KMS-11 (cell line): Measurements from ENCODE around the gene RAB5B.

Experiments
- H2AFZ ChIP-seq: fragments of 200-600 bp; sonication (generic); 2 replicates; pipeline ENCODE4 v1.6.1; 2016; ENCODE audit warnings: antibody characterized with exemption, mixed run types, low read depth
- H3K27ac ChIP-seq: fragments of 200-600 bp; sonication (generic); 2 replicates; pipeline ENCODE4 v1.6.1; 2016; ENCODE audit warnings: mild to moderate bottlenecking, mixed run types
- H3K27me3 ChIP-seq: fragments of 200-600 bp; sonication (generic); 2 replicates; pipeline ENCODE4 v1.6.1; 2017; ENCODE audit warnings: mild to moderate bottlenecking, low read depth, mixed run types, moderate library complexity; ENCODE audit not compliant: insufficient read depth
- H3K36me3 ChIP-seq: fragments of 200-600 bp; sonication (generic); 2 replicates; pipeline ENCODE4 v1.6.1; 2017; ENCODE audit warnings: mild to moderate bottlenecking, mixed run types; ENCODE audit not compliant: insufficient read depth
- H3K4me1 ChIP-seq: fragments of 200-600 bp; sonication (generic); 2 replicates; pipeline ENCODE4 v1.6.1; 2016; ENCODE audit warnings: mild to moderate bottlenecking, low read depth, mixed run types; ENCODE audit not compliant: poor library complexity, severe bottlenecking
- H3K4me2 ChIP-seq: fragments of 200-600 bp; sonication (generic); 2 replicates; pipeline ENCODE4 v1.7.0; 2016; ENCODE audit warnings: mild to moderate bottlenecking, mixed run types
- H3K4me3 ChIP-seq: fragments of 200-600 bp; sonication (generic); IDR thresholded peaks from 2 replicates; pipeline ENCODE4 v1.6.1; 2017; ENCODE audit warnings: low read depth, low read length, mixed read lengths; ENCODE audit not compliant: insufficient read depth
- H3K79me2 ChIP-seq: fragments of 200-600 bp; sonication (generic); 2 replicates; pipeline ENCODE4 v1.6.1; 2016; ENCODE audit warnings: low read depth, mixed run types; ENCODE audit not compliant: insufficient read depth
- H3K9ac ChIP-seq: fragments of 200-600 bp; sonication (generic); 2 replicates; pipeline ENCODE4 v1.6.1; 2016; ENCODE audit warnings: mild to moderate bottlenecking, mixed run types
- H4K20me1 ChIP-seq: fragments of 200-600 bp; sonication (generic); 2 replicates; pipeline ENCODE4 v1.6.1; 2016; ENCODE audit warnings: mild to moderate bottlenecking, mixed run types; ENCODE audit not compliant: insufficient read depth
- CTCF ChIP-seq: fragments of 200-600 bp; sonication (generic); conservative IDR thresholded peaks from 2 replicates; pipeline ENCODE4 v1.6.1; 2017; ENCODE audit warnings: low read depth, mild to moderate bottlenecking, antibody characterized with exemption, low read length, moderate library complexity, mixed read lengths

RAB5B gene

GRCh38 chr12:55970775-55971174 lies 3.1 kb upstream of the RAB5B start:
- Histone ChIP-seq H3K27ac (no peak overlapping the region), H4K20me1 (no peaks in the 10 kb centered on the region), H3K9ac (no peak overlapping the region), H3K4me1 (peaks cover 38% of the 10 kb centered on the region), H3K36me3 (no peaks in the 10 kb centered on the region), H3K4me2 (no peak overlapping the region), H3K4me3 (no peak overlapping the region), H3K27me3 (no peaks in the 10 kb centered on the region), H2AFZ (no peak overlapping the region), H3K79me2 (peaks cover 34% of the 10 kb centered on the region)
- no peak for TF ChIP-seq CTCF

GRCh38 chr12:55972042-55972441 lies 1.8 kb upstream of the RAB5B start:
- Histone ChIP-seq H2AFZ (no peak overlapping the region), H3K79me2 (peaks cover 44% of the 10 kb centered on the region), H3K4me2 (peak overlapping the region; percentile 66; the same call in 1 of the 2 replicates), H3K36me3 (no peaks in the 10 kb centered on the region), H3K4me3 (no peak overlapping the region), H4K20me1 (no peaks in the 10 kb centered on the region), H3K27me3 (no peaks in the 10 kb centered on the region), H3K27ac (peak overlapping the region; percentile 35; the same call in 1 of the 2 replicates), H3K9ac (no peak overlapping the region), H3K4me1 (peaks cover 32% of the 10 kb centered on the region)
- TF ChIP-seq CTCF: no peak

GRCh38 chr12:55972456-55972855 lies 1.4 kb upstream of the RAB5B start:
- Histone ChIP-seq H3K36me3 (no peaks in the 10 kb centered on the region), H3K9ac (peak overlapping the region; percentile 20; the same call in 1 of the 2 replicates), H3K4me2 (peak overlapping the region; percentile 66), H3K27ac (peak overlapping the region; percentile 35; the same call in 1 of the 2 replicates), H3K27me3 (no peaks in the 10 kb centered on the region), H3K4me1 (peaks cover 28% of the 10 kb centered on the region), H2AFZ (peak overlapping the region; percentile 68; the same call in 1 of the 2 replicates), H3K4me3 (no peak overlapping the region), H4K20me1 (no peaks in the 10 kb centered on the region), H3K79me2 (peaks cover 44% of the 10 kb centered on the region)
- no peak for TF ChIP-seq CTCF

- no peak for TF ChIP-seq CTCF
- peak overlapping the region; percentile 66 for H3K4me2 ChIP-seq
- no peaks in the 10 kb centered on the region for H4K20me1 ChIP-seq
- H3K27me3 ChIP-seq: no peaks in the 10 kb centered on the region
- H3K27ac ChIP-seq: peak overlapping the region; percentile 35
- no peaks in the 10 kb centered on the region for H3K36me3 ChIP-seq
- peak overlapping the region; percentile 30 for H3K4me3 ChIP-seq
- peaks cover 40% of the 10 kb centered on the region for H3K79me2 ChIP-seq
- peak overlapping the region; percentile 20; the same call in 1 of the 2 replicates for H3K9ac ChIP-seq
- H3K4me1 ChIP-seq: peaks cover 22% of the 10 kb centered on the region
- H2AFZ ChIP-seq: peak overlapping the region; percentile 68
Observed at GRCh38 chr12:55972911-55973598, 823 bp upstream of the RAB5B start.
